ENCODE data around the gene ZMAT3.

DNA sequence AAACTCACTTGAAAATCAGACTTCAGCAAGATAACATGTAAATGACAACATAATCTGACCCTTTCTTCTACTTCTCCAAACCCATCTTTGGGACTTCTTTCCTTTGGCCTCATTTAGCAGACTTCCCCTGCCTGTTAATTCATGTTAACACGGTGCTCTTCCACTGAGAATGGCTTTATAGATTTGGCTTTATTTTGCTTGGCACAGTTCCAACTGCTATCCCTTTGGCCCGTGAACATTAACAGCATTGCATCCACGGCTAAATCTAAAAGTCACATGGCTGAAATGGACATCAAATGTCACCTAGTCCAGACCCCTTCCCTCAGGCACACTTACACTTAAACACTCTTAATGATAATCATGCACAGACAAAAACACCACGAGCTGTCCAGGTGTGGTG is 3.8 kb downstream of the ZMAT3 start:
- TF ChIP-seq, protein P1, sequence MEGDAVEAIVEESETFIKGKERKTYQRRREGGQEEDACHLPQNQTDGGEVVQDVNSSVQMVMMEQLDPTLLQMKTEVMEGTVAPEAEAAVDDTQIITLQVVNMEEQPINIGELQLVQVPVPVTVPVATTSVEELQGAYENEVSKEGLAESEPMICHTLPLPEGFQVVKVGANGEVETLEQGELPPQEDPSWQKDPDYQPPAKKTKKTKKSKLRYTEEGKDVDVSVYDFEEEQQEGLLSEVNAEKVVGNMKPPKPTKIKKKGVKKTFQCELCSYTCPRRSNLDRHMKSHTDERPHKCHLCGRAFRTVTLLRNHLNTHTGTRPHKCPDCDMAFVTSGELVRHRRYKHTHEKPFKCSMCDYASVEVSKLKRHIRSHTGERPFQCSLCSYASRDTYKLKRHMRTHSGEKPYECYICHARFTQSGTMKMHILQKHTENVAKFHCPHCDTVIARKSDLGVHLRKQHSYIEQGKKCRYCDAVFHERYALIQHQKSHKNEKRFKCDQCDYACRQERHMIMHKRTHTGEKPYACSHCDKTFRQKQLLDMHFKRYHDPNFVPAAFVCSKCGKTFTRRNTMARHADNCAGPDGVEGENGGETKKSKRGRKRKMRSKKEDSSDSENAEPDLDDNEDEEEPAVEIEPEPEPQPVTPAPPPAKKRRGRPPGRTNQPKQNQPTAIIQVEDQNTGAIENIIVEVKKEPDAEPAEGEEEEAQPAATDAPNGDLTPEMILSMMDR (IDR thresholded peaks at IDR 0.05) = no peak
- TF ChIP-seq POLR2A (IDR thresholded peaks at IDR 0.05) = no peak
